ENCODE measurements around the gene MT4.
A peak's percentile ranks its signal among the peaks of the same experiment; 100 is the strongest.

The MT4 gene

DNA sequence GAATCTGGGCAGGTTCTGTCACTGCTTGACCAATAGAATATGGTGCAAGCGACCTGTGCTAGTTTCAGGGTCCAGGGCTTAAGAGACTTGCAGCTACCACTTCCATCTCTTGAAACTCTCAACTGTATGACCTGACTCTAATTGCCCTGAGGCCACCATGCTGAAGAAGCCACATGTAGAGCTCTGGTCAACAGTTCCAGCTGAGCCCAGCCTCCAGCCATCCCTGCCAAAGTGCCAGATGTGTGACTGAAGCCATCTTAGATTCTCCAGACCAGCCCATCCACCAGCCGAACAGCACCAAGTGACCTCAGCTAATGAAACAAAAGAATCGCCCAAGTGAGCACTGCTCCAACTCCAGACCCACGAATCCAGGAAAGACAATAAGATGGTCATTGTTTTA, 40.1 kb downstream of the MT4 start:
- no peak for DNase-seq (ENCODE audit: low read depth)

GRCh38 chr16:56605475-56605874, 40.6 kb downstream of the MT4 start:
- DNase-seq (ENCODE audit: low read depth): no peak

DNA sequence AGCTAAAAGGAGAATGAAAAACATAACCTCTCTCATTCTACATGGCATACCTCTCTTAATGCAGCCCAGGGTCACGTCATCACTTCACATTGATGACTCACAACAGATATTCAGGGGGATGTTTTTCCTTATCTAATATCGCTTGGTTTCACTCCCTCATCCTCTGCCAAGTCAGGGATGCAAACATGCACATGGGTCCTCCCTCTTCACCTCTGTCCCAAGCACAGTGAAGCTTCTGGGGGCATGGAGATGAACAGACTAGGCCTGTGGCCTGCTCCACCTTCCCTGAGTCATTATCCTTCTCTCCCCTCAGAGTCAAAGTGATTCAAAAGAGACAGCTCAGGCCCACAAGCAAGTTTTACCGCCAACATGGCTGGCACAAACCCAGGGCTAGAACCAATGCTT, 41.2 kb downstream of the MT4 start:
- peak; percentile 93 for DNase-seq (ENCODE audit: low read depth)

GRCh38 chr16:56606476-56607108, 41.7 kb downstream of the MT4 start:
- DNase-seq (ENCODE audit: low read depth): peak; percentile 97

DNA sequence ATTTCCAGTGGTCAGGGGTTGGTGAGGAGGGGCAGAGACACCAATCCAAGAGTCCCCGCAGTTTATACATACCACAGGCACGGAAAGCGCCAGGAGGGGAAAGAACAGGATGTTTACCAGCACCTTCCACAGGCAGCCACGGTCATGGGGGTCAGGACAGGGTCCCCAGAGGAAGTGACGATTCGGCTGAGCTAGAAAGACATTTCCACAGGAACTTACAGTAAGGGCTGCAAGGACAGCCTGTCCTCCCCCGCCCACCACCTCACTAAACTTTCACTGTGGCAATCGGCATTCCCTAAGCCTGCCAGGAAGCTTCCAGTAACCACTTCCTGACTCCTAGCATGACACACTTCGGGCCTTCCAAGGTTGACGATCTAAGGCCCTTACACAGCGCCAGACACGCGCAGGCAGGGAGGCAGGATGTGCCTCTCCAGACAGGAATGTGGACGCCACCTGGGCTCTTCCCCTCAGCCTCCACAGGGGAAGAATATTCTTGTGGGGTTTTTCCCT, 42.3 kb downstream of the MT4 start:
- peak; percentile 100 for DNase-seq (ENCODE audit: low read depth)

GRCh38 chr16:56607675-56608042, 42.8 kb downstream of the MT4 start:
- no peak for DNase-seq (ENCODE audit: low read depth)

DNA sequence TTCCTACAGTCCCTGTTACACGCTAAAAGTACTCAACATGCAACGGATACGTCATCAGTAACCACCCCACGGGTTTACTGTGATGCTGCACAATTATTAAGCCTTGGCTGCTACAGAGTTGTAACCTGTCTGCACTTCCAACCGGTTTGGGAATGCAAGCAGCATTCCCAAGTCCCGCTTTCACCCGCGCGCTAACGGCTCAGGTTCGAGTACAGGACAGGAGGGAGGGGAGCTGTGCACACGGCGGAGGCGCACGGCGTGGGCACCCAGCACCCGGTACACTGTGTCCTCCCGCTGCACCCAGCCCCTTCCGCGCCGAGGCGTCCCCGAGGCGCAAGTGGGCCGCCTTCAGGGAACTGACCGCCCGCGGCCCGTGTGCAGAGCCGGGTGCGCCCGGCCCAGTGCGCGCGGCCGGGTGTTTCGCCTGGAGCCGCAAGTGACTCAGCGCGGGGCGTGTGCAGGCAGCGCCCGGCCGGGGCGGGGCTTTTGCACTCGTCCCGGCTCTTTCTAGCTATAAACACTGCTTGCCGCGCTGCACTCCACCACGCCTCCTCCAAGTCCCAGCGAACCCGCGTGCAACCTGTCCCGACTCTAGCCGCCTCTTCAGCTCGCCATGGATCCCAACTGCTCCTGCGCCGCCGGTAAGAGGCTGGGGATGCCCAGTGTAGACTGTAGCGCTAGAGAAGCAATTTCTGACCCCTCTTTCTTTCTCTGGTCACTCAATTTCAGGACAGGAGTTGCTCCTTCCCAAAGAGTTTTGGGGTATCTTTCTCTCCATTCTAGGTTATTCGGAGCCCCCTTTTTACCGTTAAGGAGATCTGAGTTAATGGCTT, 43.4 kb downstream of the MT4 start, which contains the start of gene MT2A:
TSS of gene MT2A (plus strand) at position 542 of the 833 bp plus-strand sequence. CDS start at position 614, 72 bp downstream.
- DNase-seq (ENCODE audit: low read depth): peak; percentile 99

GRCh38 chr16:56608876-56609462, 44.1 kb downstream of the MT4 start:
- no peak for DNase-seq (ENCODE audit: low read depth)

DNA sequence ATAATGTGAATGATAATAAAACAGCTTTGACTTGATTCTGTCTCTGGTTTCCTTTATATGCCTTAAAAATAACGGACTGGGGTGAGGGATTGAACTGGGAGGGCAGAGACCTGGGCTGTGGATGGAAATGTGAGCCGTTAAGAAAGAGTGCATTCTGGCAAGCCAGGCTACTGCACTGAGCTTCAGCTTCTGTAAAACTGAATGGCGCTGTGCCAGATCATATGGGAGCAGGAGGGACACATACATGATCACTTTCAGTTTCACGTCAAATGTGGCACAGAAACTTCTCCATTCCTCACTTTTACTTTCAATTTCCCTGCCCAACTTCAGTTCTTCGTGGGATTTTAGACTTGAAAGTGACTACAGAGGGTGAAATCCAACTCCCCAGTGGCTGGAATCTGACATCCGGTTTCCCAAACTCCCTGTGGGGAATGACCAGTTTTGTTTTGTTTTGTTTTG, 44.6 kb downstream of the MT4 start:
- DNase-seq (ENCODE audit: low read depth): peak; percentile 91

DNA sequence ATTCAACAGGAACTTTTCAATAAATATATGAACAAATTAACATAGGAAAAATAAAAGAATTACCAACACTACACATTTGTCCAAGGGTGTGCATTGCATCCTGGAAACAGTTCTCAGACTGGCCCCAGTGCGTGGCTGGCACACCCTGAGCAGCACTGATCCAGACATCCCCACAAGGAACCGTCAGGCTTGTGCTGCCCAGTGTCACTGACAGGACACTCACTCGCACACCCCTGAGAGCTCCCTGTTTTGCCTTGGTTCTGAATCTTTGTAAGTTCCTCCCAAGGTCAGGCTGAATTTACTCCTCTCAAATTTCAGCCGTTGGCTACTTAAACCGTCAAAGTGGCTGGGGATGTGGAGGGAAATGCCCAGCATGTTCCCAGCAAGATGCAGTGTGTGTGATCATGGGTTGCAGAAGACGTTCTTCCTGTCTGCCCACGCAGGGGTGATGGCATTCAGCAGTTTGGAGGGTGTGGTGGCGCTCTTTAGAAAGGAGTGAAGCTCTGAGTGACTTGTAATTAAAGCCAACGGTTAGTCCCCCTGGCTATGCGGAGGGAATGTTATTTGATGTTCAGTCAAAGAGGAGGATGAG, 45.2 kb downstream of the MT4 start:
- peak; percentile 94 for DNase-seq (ENCODE audit: low read depth)

DNA sequence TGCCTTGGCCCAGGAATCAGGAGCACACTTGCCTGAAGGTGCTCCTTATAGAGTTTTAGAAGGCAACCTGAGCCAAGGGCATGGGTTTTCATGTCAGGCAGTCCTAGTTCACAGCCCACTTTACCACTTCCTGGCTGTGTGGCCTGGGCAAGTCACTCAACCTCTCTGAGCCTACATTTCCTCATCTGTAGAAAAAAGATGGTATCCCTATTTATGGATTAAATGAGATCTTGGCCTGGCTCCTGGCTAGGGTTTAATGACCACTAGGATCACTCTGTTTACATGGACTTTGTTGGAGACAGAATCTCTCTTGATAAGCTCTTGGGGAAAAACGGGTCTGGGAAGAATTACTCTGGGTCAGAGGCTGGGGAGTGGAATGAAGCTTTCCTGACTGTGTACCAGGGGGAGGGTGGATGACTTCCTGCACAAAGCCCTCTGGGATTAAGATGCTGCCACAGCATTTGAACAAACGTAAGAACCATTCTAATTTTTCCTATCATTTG, 45.8 kb downstream of the MT4 start:
- peak; percentile 37 for DNase-seq (ENCODE audit: low read depth)

- DNase-seq (ENCODE audit: low read depth): peak; percentile 69
Measured at GRCh38 chr16:56611281-56611833, 46.5 kb downstream of the MT4 start.

DNA sequence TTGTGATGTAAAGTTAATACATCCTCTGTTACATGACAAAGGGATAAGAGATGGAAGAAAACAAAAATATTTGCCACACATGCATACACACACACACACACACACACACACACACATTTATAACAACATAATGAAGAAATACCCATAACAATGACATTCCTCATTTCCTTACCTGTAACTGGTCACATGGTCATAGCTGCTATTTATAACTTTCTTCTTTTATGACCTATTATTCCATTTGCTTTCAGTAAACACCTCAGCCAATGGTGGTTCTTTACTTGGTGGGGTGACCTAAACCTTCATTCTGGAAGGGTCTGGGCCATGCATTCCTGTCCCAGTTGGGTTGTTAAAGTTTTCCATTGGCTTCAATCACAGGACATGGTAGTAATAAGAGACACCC, 48.8 kb downstream of the MT4 start:
- no peak for DNase-seq (ENCODE audit: low read depth)

GRCh38 chr16:56614549-56614991, 49.7 kb downstream of the MT4 start:
- DNase-seq (ENCODE audit: low read depth): peak; percentile 95

GRCh38 chr16:56615353-56615752, 50.5 kb downstream of the MT4 start:
- DNase-seq (ENCODE audit: low read depth): peak; percentile 86

DNA sequence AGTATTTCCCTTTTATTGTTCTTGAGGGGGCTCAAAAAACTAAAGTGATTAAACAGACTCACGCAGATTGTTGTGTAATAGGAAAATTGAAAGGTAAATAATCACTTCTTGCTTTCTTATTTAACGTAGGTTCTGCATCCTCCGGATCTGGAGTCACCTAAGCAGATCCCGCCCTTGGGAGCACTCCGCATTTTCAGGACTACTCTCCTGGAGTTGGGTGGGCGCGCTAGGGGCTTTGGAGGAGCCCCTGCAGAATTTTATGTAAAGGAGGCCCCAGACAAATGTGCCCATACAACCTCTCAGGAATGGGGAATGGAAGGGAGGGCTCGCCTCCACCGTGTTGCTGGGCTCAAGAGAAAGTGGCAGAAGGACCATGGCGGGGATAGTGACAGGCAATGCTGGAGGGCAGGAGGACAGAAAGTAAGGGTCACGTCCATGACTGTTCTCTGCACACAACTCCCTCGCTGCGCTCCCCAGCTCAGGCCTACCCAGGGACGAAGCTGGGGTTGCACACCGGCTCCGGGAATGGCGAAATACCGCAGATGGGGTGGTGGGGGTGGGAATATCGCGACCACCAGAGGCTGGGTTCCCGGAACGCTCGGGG, 51.8 kb downstream of the MT4 start:
- no peak for DNase-seq (ENCODE audit: low read depth)

GRCh38 chr16:56617212-56618085, 52.6 kb downstream of the MT4 start:
- DNase-seq (ENCODE audit: low read depth): peak; percentile 69

- DNase-seq (ENCODE audit: low read depth): no peak
Measured at GRCh38 chr16:56618138-56618537, 53.3 kb downstream of the MT4 start.

All from ELR (cell line).